ENCODE measurements around the gene HIP1.

DNA sequence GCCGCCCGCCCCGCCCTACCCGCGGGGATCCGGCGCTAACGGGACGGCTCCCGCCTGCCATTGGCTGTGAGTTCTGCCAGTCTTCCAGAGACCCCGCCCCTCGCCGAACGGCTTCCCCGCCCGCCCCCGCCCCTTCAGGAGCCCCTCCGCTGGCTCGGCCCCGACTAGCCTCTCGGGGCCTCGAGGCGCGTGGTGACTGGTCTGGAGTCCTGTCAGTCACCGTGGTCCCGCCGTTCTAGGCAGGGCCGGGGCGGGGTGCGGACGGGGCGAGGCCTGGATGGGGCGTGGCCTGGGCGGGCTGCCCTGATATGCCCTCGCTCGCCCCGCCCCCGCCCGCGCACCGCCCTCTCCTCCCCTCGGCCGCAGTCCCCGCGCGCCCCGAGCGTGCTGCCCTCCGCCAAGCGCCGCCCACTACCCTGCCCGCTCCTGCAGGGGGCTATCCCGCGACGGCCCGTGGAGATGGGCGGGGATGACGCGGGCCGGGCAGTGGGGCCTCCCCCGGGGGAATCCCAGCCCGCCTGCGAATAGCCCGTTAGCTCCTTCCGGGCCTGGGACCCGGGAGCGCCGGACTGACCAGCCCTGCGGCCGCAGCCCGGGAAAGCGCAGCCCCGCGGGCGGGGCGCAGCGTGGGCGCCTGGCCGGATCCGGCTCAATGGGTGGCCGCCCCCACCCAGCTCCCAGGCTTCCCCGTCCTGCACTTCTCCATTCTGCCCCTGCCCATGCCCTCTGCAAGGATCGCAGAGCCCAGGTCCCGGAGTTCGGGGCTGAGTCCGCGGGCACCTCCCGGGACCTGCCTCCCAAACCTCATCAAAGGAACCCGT is 444 bp upstream of the HIP1 start:
- TF ChIP-seq POLR2AphosphoS5 (IDR thresholded peaks at IDR 0.05) (peak; percentile 18 to 53 (median 34)), POLR2A (IDR thresholded peaks at IDR 0.05) (peak in 1 of 2 donors; percentile 20)
- TF ChIP-seq, protein P1, sequence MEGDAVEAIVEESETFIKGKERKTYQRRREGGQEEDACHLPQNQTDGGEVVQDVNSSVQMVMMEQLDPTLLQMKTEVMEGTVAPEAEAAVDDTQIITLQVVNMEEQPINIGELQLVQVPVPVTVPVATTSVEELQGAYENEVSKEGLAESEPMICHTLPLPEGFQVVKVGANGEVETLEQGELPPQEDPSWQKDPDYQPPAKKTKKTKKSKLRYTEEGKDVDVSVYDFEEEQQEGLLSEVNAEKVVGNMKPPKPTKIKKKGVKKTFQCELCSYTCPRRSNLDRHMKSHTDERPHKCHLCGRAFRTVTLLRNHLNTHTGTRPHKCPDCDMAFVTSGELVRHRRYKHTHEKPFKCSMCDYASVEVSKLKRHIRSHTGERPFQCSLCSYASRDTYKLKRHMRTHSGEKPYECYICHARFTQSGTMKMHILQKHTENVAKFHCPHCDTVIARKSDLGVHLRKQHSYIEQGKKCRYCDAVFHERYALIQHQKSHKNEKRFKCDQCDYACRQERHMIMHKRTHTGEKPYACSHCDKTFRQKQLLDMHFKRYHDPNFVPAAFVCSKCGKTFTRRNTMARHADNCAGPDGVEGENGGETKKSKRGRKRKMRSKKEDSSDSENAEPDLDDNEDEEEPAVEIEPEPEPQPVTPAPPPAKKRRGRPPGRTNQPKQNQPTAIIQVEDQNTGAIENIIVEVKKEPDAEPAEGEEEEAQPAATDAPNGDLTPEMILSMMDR (IDR thresholded peaks at IDR 0.05), result peak in 2 of 4 experiments; percentile 11 to 23

All from sigmoid colon (tissue), 4 donors.